ENCODE measurements around the gene TRAF4.

TRAF4 gene

GRCh38 chr17:28796062-28796461 is 52.3 kb downstream of the TRAF4 start:
- peak; percentile 72 for DNase-seq

Data from NCI-H146 (cell line).